Astrocyte (in vitro differentiated cells and primary cell): ENCODE results near the gene SCML2. TPM values are rescaled to one million over a fixed set of nuclear protein-coding genes. Genes with fewer than 3 reads are reported as not detected.

ENCODE experiments used
- DNase-seq: peaks from one replicate; pipeline ENCODE4 v3.0.0-alpha.2; 2010; ENCODE audit warnings: low read depth
- FAIRE-seq: peaks from 2 replicates; lab custom pipeline; 2011; peaks lifted over from hg19 to GRCh38; lab: Jason Lieb, UNC
- H2AFZ ChIP-seq: 2 replicates; pipeline ENCODE4 v1.6.0; 2012; ENCODE audit warnings: low read depth, low read length, inconsistent platforms
- H3K27ac ChIP-seq: 2 replicates; pipeline ENCODE4 v1.5.1; 2011; ENCODE audit warnings: low read depth, low read length, inconsistent platforms
- H3K27me3 ChIP-seq: 2 replicates; pipeline ENCODE4 v1.6.0; 2011; ENCODE audit warnings: low read length, inconsistent platforms; ENCODE audit not compliant: insufficient read depth
- H3K36me3 ChIP-seq: 2 replicates; pipeline ENCODE4 v1.5.1; 2011; ENCODE audit warnings: low read length, inconsistent platforms; ENCODE audit not compliant: insufficient read depth
- H3K4me1 ChIP-seq: 2 replicates; pipeline ENCODE4 v1.5.1; 2011; ENCODE audit warnings: low read length, inconsistent platforms; ENCODE audit not compliant: insufficient read depth
- H3K4me2 ChIP-seq: 2 replicates; pipeline ENCODE4 v1.6.0; 2012; ENCODE audit warnings: low read length, inconsistent platforms
- H3K4me3 ChIP-seq: 2 replicates; pipeline ENCODE4 v1.5.1; 2011; ENCODE audit warnings: low read depth, mild to moderate bottlenecking, low read length, inconsistent platforms; ENCODE audit not compliant: insufficient read depth
- H3K79me2 ChIP-seq: 2 replicates; pipeline ENCODE4 v1.6.0; 2012; ENCODE audit warnings: mild to moderate bottlenecking, low read length, inconsistent platforms; ENCODE audit not compliant: insufficient read depth
- H3K9ac ChIP-seq: 2 replicates; pipeline ENCODE4 v1.6.0; 2012; ENCODE audit warnings: mild to moderate bottlenecking, low read length, inconsistent platforms
- H3K9me3 ChIP-seq: 2 replicates; pipeline ENCODE4 v1.5.1; 2012; ENCODE audit warnings: low read depth, mild to moderate bottlenecking, low read length, inconsistent platforms; ENCODE audit not compliant: insufficient read depth
- H4K20me1 ChIP-seq: 2 replicates; pipeline ENCODE4 v1.6.0; 2012; ENCODE audit warnings: low read length, inconsistent platforms; ENCODE audit not compliant: insufficient read depth
- H3K27ac Mint-ChIP-seq: one replicate; pipeline ENCODE4 v1.8.0; 2021; ENCODE audit warnings: mild to moderate bottlenecking, mixed read lengths; ENCODE audit not compliant: unreplicated experiment
- H3K27me3 Mint-ChIP-seq: one replicate; pipeline ENCODE4 v1.8.0; 2021; ENCODE audit warnings: low read depth, mixed read lengths; ENCODE audit not compliant: unreplicated experiment
- H3K36me3 Mint-ChIP-seq: one replicate; pipeline ENCODE4 v1.8.0; 2021; ENCODE audit warnings: low read depth, mixed read lengths; ENCODE audit not compliant: unreplicated experiment
- H3K4me1 Mint-ChIP-seq: one replicate; pipeline ENCODE4 v1.8.0; 2021; ENCODE audit warnings: low read depth, mixed read lengths; ENCODE audit not compliant: unreplicated experiment
- H3K4me3 Mint-ChIP-seq: one replicate; pipeline ENCODE4 v1.8.0; 2021; ENCODE audit warnings: mild to moderate bottlenecking, moderate library complexity, mixed read lengths; ENCODE audit not compliant: unreplicated experiment
- H3K9me3 Mint-ChIP-seq: one replicate; pipeline ENCODE4 v1.8.0; 2021; ENCODE audit warnings: mild to moderate bottlenecking, mixed read lengths; ENCODE audit not compliant: unreplicated experiment
- CTCF ChIP-seq: IDR thresholded peaks from 2 replicates; pipeline ENCODE4 v1.5.1; 2011; ENCODE audit warnings: low read depth, mild to moderate bottlenecking, inconsistent platforms, low read length, moderate library complexity; ENCODE audit not compliant: insufficient read depth
- EZH2 ChIP-seq: IDR thresholded peaks from 2 replicates; pipeline ENCODE4 v1.6.1; 2012; ENCODE audit warnings: mild to moderate bottlenecking, low read length, inconsistent platforms; ENCODE audit not compliant: insufficient read depth
- total RNA-seq: library from RNA; stranded (reverse); gene quantifications from 2 replicates; pipeline ENCODE4 v1.2.1, GENCODE V29; 2021

SCML2 gene
- total RNA-seq, 1 donor from 2014 or later: 1.2 TPM

- H3K27ac ChIP-seq: no peak overlapping the region
- no peak overlapping the region for H3K4me2 ChIP-seq
- Mint-ChIP-seq H3K27ac (no peak overlapping the region), H3K4me3 (no peak overlapping the region), H3K4me1 (no peaks in the 10 kb centered on the region), H3K36me3 (no peaks in the 10 kb centered on the region), H3K9me3 (no peaks in the 10 kb centered on the region), H3K27me3 (no peaks in the 10 kb centered on the region)
- no peaks in the 10 kb centered on the region for H3K9me3 ChIP-seq
- H3K27me3 ChIP-seq: no peaks in the 10 kb centered on the region
- DNase-seq (no peak), FAIRE-seq (no peak)
- H2AFZ ChIP-seq: no peak overlapping the region
- H4K20me1 ChIP-seq: no peaks in the 10 kb centered on the region
- TF ChIP-seq EZH2 (no peak), CTCF (no peak)
- no peaks in the 10 kb centered on the region for H3K4me1 ChIP-seq
- no peaks in the 10 kb centered on the region for H3K79me2 ChIP-seq
- no peak overlapping the region for H3K9ac ChIP-seq
- H3K4me3 ChIP-seq: no peak overlapping the region
- no peaks in the 10 kb centered on the region for H3K36me3 ChIP-seq
These were observed 147.8 kb downstream of the SCML2 start for GRCh38 chrX:18206657-18207056.

- no peaks in the 10 kb centered on the region for H3K36me3 Mint-ChIP-seq
- no peaks in the 10 kb centered on the region for H3K9me3 Mint-ChIP-seq
- no peaks in the 10 kb centered on the region for H3K27me3 Mint-ChIP-seq
- DNase-seq (no peak), FAIRE-seq (peak; percentile 73)
- Histone ChIP-seq H3K79me2 (no peaks in the 10 kb centered on the region), H2AFZ (no peak overlapping the region), H4K20me1 (no peaks in the 10 kb centered on the region), H3K4me2 (no peak overlapping the region), H3K27me3 (no peaks in the 10 kb centered on the region), H3K4me1 (no peaks in the 10 kb centered on the region), H3K4me3 (no peak overlapping the region), H3K9me3 (no peaks in the 10 kb centered on the region), H3K36me3 (no peaks in the 10 kb centered on the region), H3K27ac (no peak overlapping the region), H3K9ac (no peak overlapping the region)
- TF ChIP-seq EZH2 (no peak), CTCF (no peak)
- no peak overlapping the region for H3K4me3 Mint-ChIP-seq
- no peak overlapping the region for H3K27ac Mint-ChIP-seq
- no peaks in the 10 kb centered on the region for H3K4me1 Mint-ChIP-seq
These were observed 150.9 kb downstream of the SCML2 start for GRCh38 chrX:18203631-18204030.

GRCh38 chrX:18194688-18195087 lies 159.8 kb downstream of the SCML2 start:
- H3K9ac ChIP-seq: no peak overlapping the region
- H3K9me3 ChIP-seq: no peaks in the 10 kb centered on the region
- H3K4me1 ChIP-seq: no peaks in the 10 kb centered on the region
- Mint-ChIP-seq H3K9me3 (no peaks in the 10 kb centered on the region), H3K4me1 (no peaks in the 10 kb centered on the region), H3K27me3 (no peaks in the 10 kb centered on the region), H3K27ac (no peak overlapping the region), H3K4me3 (no peak overlapping the region), H3K36me3 (no peaks in the 10 kb centered on the region)
- no peaks in the 10 kb centered on the region for H4K20me1 ChIP-seq
- H3K36me3 ChIP-seq: no peaks in the 10 kb centered on the region
- no peak for TF ChIP-seq EZH2
- TF ChIP-seq CTCF: no peak
- H2AFZ ChIP-seq: no peak overlapping the region
- no peak overlapping the region for H3K27ac ChIP-seq
- H3K4me2 ChIP-seq: no peak overlapping the region
- H3K27me3 ChIP-seq: no peaks in the 10 kb centered on the region
- DNase-seq: no peak
- FAIRE-seq: no peak
- no peak overlapping the region for H3K4me3 ChIP-seq
- no peaks in the 10 kb centered on the region for H3K79me2 ChIP-seq

Other genes starting within 250 kb of the SCML2 start
- gene BEND2, start 133.8 kb downstream of the SCML2 start, total RNA-seq: not detected in 2 replicates
- gene CDKL5, start 70.9 kb upstream of the SCML2 start, total RNA-seq: 17.7 and 19.2 TPM in 2 replicates